ENCODE measurements around the gene LRRC63.

LRRC63 gene

DNA sequence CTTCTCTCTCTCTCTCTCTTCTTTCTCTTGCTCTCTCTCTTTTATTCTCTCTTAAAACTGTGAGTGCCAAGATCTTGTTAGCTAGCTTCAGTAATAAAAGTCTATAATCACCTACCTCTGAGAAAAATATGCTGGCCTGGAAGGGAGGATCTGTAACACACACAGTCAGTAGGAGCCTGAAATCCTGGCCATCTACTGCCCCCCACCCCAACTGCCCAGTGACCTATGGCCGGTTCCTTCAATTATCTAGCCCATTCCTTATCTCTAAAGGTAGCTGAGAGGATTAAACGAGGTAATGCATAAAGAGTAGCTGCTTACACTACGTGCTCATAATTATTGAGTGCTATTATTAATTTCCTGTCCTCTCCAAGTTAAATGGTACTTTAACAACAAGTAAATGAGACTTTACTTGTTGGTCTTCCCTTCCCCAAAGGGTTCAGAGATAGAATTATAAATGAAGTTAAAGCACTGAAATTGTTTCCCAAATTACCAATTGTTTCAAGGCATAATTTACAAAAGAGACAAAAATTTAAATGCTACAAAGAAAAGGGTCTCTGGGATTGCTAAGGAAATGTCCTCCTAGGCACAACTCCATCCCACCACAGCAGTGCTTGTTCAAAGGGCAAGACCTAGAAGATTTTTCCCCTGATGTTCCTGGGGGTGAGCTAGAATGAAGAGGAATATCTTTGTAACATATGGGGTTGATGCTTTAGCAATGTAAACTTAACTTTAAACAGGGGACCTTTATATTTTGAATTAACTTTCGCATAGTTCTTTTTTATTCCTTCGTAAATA is 31.6 kb upstream of the LRRC63 start:
- no peak for DNase-seq (ENCODE audit: low read depth)
- TF ChIP-seq, protein P1, sequence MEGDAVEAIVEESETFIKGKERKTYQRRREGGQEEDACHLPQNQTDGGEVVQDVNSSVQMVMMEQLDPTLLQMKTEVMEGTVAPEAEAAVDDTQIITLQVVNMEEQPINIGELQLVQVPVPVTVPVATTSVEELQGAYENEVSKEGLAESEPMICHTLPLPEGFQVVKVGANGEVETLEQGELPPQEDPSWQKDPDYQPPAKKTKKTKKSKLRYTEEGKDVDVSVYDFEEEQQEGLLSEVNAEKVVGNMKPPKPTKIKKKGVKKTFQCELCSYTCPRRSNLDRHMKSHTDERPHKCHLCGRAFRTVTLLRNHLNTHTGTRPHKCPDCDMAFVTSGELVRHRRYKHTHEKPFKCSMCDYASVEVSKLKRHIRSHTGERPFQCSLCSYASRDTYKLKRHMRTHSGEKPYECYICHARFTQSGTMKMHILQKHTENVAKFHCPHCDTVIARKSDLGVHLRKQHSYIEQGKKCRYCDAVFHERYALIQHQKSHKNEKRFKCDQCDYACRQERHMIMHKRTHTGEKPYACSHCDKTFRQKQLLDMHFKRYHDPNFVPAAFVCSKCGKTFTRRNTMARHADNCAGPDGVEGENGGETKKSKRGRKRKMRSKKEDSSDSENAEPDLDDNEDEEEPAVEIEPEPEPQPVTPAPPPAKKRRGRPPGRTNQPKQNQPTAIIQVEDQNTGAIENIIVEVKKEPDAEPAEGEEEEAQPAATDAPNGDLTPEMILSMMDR (IDR thresholded peaks at IDR 0.05; ENCODE audit: insufficient read depth, low read depth, low read length, missing control alignments) = no peak
- peak overlapping the region; percentile 95 for H3K4me3 ChIP-seq (ENCODE audit: low read depth, low read length)

DNA sequence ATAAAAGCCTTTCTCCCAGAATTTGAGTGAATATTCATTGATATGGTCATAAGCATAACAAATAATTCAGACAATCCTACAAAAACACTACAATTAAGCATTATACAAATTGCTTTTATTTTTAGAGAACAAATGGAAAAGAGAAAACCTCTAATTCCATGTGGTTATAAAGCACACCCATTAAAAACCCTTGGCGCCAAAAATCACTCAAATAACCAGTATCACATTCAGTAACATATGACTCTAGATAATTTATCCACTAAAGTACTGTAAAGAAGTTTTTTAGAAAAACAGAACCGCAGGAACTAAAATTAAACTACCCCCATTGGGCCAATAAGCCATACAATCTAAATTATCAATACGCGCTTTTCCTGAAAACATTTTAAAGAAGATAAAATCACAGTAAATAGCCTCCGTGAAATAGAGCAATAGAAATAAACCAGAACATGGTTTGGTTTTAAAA is 30.3 kb upstream of the LRRC63 start:
- TF ChIP-seq, protein P1 (IDR thresholded peaks at IDR 0.05; ENCODE audit: insufficient read depth, low read depth, low read length, missing control alignments) = no peak
- peak overlapping the region; percentile 95 for H3K4me3 ChIP-seq (ENCODE audit: low read depth, low read length)
- DNase-seq (ENCODE audit: low read depth) = peak; percentile 7

DNA sequence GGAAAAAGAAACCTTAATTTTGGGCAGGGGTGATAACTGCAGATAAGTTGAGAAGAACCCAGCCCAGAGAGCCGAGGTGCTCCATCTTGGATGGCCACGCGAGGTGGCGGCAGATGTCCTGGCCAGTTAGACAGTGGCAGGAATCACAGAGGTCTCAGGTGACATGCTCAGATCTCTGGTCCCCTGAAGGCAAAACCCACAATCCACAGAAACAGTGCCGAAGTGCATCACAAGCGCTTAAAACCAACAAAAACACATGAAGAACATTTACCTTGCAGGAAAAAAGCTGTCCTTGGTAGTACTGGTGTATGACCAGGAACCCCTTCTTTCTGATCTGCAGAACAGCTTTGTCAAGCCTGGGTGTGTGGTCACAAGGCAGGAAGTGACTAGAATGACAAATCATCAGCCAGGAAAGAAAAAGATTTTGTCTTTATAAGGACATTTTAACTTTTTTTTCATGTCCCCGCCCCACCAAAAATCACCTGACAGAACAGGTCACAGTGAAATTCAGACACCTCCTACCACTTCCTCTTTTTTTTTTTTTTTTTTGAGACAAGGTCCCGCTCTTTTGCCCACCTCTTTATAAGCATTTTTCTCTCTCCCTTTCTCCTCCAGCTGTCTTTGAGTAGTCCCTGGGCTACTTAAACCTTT is 29.8 kb upstream of the LRRC63 start, which contains the start of gene LCP1:
LCP1 (minus strand) TSS at position 338 of the 651 bp plus-strand sequence. CDS start 22,515 bp downstream, outside the sequence.
- H3K4me3 ChIP-seq (ENCODE audit: low read depth, low read length) = peak within 1 kb of the TSS; percentile 95
- peak; percentile 96 for DNase-seq (ENCODE audit: low read depth)
- TF ChIP-seq, protein P1 (IDR thresholded peaks at IDR 0.05; ENCODE audit: insufficient read depth, low read depth, low read length, missing control alignments) = no peak

DNA sequence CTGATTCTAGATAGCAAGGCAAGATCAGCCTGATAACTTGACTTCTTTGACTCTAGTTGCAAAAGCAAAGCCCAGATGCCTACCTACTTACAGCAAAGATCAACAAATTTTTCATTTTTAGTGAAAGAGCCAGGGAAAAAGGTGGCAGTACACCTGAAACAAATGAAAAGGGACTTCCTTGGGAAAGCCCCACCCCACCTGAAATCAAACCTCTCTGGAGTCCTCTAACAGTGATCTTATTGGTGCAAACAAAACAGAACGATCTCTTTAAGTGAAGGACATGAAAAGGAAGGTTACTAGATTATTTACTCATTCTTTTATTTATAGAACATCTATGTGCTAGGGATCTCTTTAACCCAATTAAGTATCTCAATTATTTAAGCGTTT is 29.2 kb upstream of the LRRC63 start:
- peak overlapping the region; percentile 95 for H3K4me3 ChIP-seq (ENCODE audit: low read depth, low read length)
- peak; percentile 65 for DNase-seq (ENCODE audit: low read depth)

DNA sequence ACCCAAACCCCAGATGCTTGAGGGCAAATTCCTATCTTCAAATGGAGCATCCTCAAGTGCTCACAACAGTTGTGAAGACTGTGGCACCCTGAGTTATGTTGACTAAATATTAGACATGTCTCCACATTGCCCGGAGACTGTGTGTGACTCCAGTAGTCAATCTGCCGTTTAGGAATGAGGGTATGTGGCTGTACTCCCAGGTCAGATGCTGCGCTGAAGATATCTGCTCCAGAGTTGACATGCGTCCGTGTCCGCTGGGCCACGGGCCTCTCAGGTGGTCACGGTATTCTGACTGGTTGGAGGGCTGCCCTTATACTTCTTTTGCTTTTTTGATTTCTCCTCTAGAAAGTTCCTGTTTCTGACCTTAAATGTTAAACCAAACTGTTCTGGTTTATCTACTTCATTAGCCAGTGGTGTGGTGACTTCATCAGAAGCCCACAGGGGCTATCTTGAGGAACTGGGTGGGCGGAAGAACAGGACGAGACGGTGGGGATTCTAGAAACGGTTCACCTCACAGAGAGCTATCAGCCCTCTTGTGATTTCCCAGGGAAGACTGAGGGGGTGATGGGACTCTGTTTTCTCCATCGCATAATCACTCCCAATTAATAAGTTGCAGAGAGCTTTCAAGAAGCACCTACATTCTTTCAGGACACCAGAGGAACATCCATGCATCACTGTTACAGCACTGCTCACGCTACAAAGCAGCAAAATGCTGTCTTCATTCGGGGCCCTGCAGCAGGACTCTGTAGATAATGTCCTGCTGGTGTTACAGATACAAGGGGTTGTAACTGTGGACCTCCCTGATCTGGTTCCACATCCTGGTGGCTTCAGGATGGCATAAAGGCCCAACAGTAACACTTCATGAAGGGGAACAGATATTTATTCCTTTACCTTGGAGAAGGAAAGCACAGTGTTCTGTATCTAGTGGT is 28.4 kb upstream of the LRRC63 start:
- H3K4me3 ChIP-seq (ENCODE audit: low read depth, low read length) = peak overlapping the region; percentile 95
- TF ChIP-seq, protein P1 (IDR thresholded peaks at IDR 0.05; ENCODE audit: insufficient read depth, low read depth, low read length, missing control alignments) = no peak
- peak; percentile 45 for DNase-seq (ENCODE audit: low read depth)

More for the DNA sequence above, 29.2 kb upstream of the LRRC63 start:
- TF ChIP-seq, protein P1 (IDR thresholded peaks at IDR 0.05; ENCODE audit: insufficient read depth, low read depth, low read length, missing control alignments) = no peak

DNA sequence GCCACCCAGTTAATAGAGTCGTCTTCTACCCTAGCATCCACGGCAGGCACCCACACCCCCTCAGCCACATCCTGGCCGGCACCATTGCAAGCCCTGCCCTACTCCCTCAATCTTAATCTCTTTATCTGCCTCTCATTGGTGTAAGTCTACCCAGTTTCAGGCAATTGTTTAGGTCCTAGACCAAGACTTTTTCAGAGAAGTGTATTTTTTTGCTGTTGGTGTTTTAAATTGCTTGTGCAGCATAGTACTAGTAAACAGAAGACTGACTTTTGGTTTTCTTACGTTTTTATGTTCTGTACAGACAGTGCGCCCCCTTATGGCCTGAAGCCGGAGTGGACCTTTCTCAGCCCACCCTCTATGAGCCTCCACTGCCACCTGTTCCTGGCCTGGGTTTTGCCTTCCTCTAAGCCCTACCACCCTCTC is 27.4 kb upstream of the LRRC63 start:
- DNase-seq (ENCODE audit: low read depth) = peak; percentile 89
- TF ChIP-seq, protein P1 (IDR thresholded peaks at IDR 0.05; ENCODE audit: insufficient read depth, low read depth, low read length, missing control alignments) = peak; percentile 88
- H3K4me3 ChIP-seq (ENCODE audit: low read depth, low read length) = peak overlapping the region; percentile 95

Measured in GM12865 (cell line).